ENCODE measurements around the gene MAML1. TPM values are rescaled to one million over a fixed set of nuclear protein-coding genes. Genes with fewer than 3 reads are reported as not detected.
A peak's percentile ranks its signal among the peaks of the same experiment; 100 is the strongest.

Gene MAML1
- total and polyA plus RNA-seq, 7 donors = 4.6 to 16.0 (median 11.8) TPM

DNA sequence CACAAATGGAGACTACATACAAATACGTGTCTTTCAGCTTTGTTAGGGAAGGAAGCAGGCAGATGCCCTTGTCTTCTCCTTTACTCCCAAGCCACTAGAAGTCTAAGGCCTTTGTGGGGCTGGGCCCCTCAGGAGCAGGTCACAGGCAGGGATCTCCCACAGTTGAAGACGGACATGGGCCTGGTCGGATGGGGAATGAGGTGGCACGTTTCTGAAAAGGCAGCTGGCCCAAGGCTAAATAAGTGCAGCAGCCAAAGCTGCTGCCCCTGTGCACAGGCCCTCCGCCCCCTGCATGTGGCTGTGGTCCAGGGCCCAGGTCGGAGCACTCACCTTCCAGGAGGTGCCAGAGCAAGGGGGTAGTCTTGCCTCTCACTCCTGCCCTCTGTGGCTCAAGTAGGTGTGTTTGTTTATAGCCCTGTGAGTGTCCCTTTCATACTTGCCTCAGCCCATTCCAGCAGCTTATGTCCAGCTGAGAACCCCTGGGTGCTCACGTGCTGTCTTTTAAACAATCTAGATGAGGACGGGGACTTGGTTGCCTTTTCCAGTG, 89.9 kb downstream of the MAML1 start:
- ATAC-seq (no peak), DNase-seq (no peak)
- WGBS, 3 donors = 26 to 51% (median 29%) methylated on average over 8 of the region's 8 CpGs
- Histone ChIP-seq H3K27me3 (ENCODE audit: insufficient read depth in 3 of 3, low read length in 2 of 3) (no peaks in the 10 kb centered on the region), H3K27ac (peak overlapping the region; percentile 100), H3K36me3 (ENCODE audit: insufficient read depth in 1 of 2, low read depth in 1 of 2) (peaks cover 10 to 59% of the 10 kb centered on the region in 2 donors), H3K4me1 (peaks cover 73% of the 10 kb centered on the region), H3K9me3 (no peaks in the 10 kb centered on the region), H3K4me3 (peak overlapping the region; percentile 99)
- intact Hi-C loops (cut with DNase I) = no loop called here
- TF ChIP-seq, protein P1, sequence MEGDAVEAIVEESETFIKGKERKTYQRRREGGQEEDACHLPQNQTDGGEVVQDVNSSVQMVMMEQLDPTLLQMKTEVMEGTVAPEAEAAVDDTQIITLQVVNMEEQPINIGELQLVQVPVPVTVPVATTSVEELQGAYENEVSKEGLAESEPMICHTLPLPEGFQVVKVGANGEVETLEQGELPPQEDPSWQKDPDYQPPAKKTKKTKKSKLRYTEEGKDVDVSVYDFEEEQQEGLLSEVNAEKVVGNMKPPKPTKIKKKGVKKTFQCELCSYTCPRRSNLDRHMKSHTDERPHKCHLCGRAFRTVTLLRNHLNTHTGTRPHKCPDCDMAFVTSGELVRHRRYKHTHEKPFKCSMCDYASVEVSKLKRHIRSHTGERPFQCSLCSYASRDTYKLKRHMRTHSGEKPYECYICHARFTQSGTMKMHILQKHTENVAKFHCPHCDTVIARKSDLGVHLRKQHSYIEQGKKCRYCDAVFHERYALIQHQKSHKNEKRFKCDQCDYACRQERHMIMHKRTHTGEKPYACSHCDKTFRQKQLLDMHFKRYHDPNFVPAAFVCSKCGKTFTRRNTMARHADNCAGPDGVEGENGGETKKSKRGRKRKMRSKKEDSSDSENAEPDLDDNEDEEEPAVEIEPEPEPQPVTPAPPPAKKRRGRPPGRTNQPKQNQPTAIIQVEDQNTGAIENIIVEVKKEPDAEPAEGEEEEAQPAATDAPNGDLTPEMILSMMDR (IDR thresholded peaks at IDR 0.05) = no peak

DNA sequence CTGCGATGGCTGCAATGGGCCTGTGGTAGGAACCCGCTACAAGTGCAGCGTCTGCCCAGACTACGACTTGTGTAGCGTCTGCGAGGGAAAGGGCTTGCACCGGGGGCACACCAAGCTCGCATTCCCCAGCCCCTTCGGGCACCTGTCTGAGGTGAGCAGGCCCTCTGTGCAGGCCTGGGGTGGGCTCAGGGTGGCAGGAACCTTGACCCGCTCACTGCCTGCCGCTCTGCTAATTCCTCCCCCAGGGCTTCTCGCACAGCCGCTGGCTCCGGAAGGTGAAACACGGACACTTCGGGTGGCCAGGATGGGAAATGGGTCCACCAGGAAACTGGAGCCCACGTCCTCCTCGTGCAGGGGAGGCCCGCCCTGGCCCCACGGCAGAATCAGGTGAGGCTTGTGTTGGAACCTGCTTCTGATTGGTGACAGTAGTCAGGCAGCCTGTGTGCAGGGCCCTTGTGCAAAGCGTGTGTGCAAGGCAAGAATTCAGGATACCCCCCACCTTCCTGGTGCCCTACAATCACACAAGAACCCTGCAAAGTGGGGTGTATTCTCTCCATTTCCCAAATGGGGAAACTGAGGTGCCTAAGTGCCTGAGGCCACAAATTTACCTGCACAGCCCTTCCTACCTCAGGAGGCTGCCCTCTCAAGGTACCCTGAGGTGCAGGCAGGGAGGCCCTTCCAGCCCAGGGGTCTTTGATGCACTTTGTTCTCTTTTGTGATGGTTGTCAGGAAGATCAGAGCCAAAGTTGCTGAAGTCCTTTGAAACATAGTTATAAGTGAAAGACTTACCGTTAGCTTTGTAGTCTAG, 91.5 kb downstream of the MAML1 start:
- peak in 1 of 2 donors; percentile 45 for DNase-seq
- H3K4me3 ChIP-seq = peak overlapping the region; percentile 99
- intact Hi-C loops (cut with DNase I) = no loop called here
- no peaks in the 10 kb centered on the region for H3K27me3 ChIP-seq (ENCODE audit: insufficient read depth in 3 of 3, low read length in 2 of 3)
- peaks cover 74% of the 10 kb centered on the region for H3K4me1 ChIP-seq
- 78 to 90% (median 81%) methylated on average over 22 of the region's 22 CpGs for WGBS, 3 donors
- peak overlapping the region; percentile 100 for H3K27ac ChIP-seq
- no peaks in the 10 kb centered on the region for H3K9me3 ChIP-seq
- TF ChIP-seq, protein P1 (IDR thresholded peaks at IDR 0.05) = no peak
- H3K36me3 ChIP-seq (ENCODE audit: insufficient read depth in 1 of 2, low read depth in 1 of 2) = peaks cover 10 to 75% of the 10 kb centered on the region in 2 donors
- no peak for ATAC-seq

DNA sequence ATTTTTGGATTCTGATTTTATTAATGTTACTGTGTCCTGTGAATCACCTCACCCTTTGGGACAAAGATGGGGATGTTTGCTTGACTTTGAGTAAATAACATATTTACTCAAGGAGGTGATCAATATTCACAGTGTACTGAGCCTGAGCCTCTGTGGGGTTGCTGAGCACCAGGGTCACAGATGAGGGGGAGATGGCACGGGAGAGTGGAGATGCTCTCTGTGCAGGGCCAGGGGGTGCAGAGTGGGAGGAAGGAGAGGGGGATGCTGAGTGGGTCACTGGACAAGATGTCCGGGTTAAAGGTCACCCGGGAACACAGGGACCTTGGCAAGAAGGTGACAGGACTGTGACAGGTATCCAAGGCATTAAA, 92.1 kb downstream of the MAML1 start:
- 65 to 81% (median 67%) methylated on average over 3 of the region's 3 CpGs for WGBS, 3 donors
- Histone ChIP-seq H3K27me3 (ENCODE audit: insufficient read depth in 3 of 3, low read length in 2 of 3) (no peaks in the 10 kb centered on the region), H3K4me1 (peaks cover 74% of the 10 kb centered on the region), H3K4me3 (peak overlapping the region; percentile 99), H3K9me3 (no peaks in the 10 kb centered on the region), H3K27ac (no peak overlapping the region), H3K36me3 (ENCODE audit: insufficient read depth in 1 of 2, low read depth in 1 of 2) (peaks cover 10 to 81% of the 10 kb centered on the region in 2 donors)
- TF ChIP-seq, protein P1 (IDR thresholded peaks at IDR 0.05) = no peak
- ATAC-seq = no peak
- intact Hi-C loops (cut with DNase I) = no loop called here
- no peak for DNase-seq

DNA sequence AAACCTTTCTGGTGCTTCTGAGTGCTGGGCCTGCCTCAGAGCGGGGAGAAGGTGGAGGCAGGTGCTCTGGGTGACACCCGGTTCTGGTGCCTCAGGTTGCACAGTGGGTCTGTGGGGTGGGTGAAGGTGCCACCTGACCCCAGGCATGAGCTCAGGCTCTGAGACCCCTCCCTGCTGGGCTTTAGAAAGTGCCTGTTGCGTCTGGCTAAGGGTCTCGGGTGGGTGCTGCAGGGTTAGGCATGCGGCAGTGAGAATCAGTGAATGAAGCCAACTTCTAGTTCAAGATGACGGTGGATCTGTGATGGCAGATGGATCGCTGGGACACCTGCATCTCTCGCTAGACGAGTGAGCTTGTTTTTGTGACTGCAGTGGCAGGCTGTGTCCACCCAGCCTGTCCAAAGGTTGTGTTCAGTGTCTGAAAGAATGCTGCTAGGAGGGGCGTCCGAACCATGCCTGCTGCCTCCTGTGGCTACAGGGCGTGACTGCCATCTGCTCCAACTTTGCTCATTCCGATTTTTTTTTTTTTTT, 93.1 kb downstream of the MAML1 start:
- ATAC-seq (no peak), DNase-seq (no peak)
- Histone ChIP-seq H3K27ac (peak overlapping the region; percentile 51), H3K4me1 (peaks cover 78% of the 10 kb centered on the region), H3K36me3 (ENCODE audit: insufficient read depth in 1 of 2, low read depth in 1 of 2) (peaks cover 10 to 91% of the 10 kb centered on the region in 2 donors), H3K27me3 (ENCODE audit: insufficient read depth in 3 of 3, low read length in 2 of 3) (no peaks in the 10 kb centered on the region), H3K4me3 (peak overlapping the region; percentile 99), H3K9me3 (no peaks in the 10 kb centered on the region)
- intact Hi-C loops (cut with DNase I) = no loop called here
- 54 to 71% (median 60%) methylated on average over 13 of the region's 13 CpGs for WGBS, 3 donors
- TF ChIP-seq, protein P1 (IDR thresholded peaks at IDR 0.05) = peak; percentile 11

Other genes with a start within 250 kb of the MAML1 start
- 10 to 100 TPM; 17.9 to 26.3 (median 23.2) TPM for gene RUFY1, start 182.3 kb upstream of the MAML1 start, total RNA-seq
- gene RUFY1, start 182.3 kb upstream of the MAML1 start, polyA plus RNA-seq = 10 to 100 TPM; 22.7 to 24.0 (median 22.8) TPM
- 100 to 1,000 TPM; 141 to 195 (median 179) TPM for gene HNRNPH1, start 109.2 kb upstream of the MAML1 start, total RNA-seq
- gene HNRNPH1, start 109.2 kb upstream of the MAML1 start, polyA plus RNA-seq = 100 to 1,000 TPM; 105 to 226 (median 142) TPM
- gene CBY3, start 51.8 kb upstream of the MAML1 start, total RNA-seq = not detected
- under 1 TPM in 1 of 3 donors, not detected in 2; 0.16 TPM for gene CBY3, start 51.8 kb upstream of the MAML1 start, polyA plus RNA-seq
- gene CANX, start 33.9 kb upstream of the MAML1 start, total RNA-seq = 100 to 1,000 TPM; 205 to 285 (median 241) TPM
- 100 to 1,000 TPM in 2 of 3 donors, 10 to 100 TPM in 1; 85.7 to 252 (median 172) TPM for gene CANX, start 33.9 kb upstream of the MAML1 start, polyA plus RNA-seq
- gene LTC4S, start 61.2 kb downstream of the MAML1 start, total RNA-seq = 1 to 10 TPM; 1.7 to 6.7 (median 4.5) TPM
- 1 to 10 TPM; 1.5 to 2.2 (median 2.1) TPM for gene LTC4S, start 61.2 kb downstream of the MAML1 start, polyA plus RNA-seq
- gene MGAT4B, start 74.0 kb downstream of the MAML1 start, total RNA-seq = 10 to 100 TPM; 29.3 to 58.4 (median 50.7) TPM
- gene MGAT4B, start 74.0 kb downstream of the MAML1 start, polyA plus RNA-seq = 100 to 1,000 TPM in 1 of 3 donors, 10 to 100 TPM in 2; 40.9 to 136 (median 63.4) TPM
- 1,000 to 10,000 TPM in 1 of 4 donors, 100 to 1,000 TPM in 3; 688 to 1,199 (median 831) TPM for gene SQSTM1, start 88.1 kb downstream of the MAML1 start, total RNA-seq
- gene SQSTM1, start 88.1 kb downstream of the MAML1 start, polyA plus RNA-seq = 100 to 1,000 TPM; 463 to 917 (median 671) TPM
- gene MRNIP, start 126.0 kb downstream of the MAML1 start, total RNA-seq = 1 to 10 TPM; 2.1 to 7.9 (median 5.1) TPM
- gene MRNIP, start 126.0 kb downstream of the MAML1 start, polyA plus RNA-seq = 10 to 100 TPM; 20.4 to 30.4 (median 25.0) TPM
- 10 to 100 TPM; 40.0 to 50.2 (median 41.9) TPM for gene TBC1D9B, start 175.1 kb downstream of the MAML1 start, total RNA-seq
- 10 to 100 TPM; 30.1 to 47.7 (median 37.0) TPM for gene TBC1D9B, start 175.1 kb downstream of the MAML1 start, polyA plus RNA-seq